Osteocyte (in vitro differentiated cells): ENCODE measurements around the gene KIF17. TPM values are rescaled to one million over a fixed set of nuclear protein-coding genes. Genes with fewer than 3 reads are reported as not detected.

Experiments
- DNase-seq: peaks from one replicate; pipeline ENCODE4 v3.0.0; 2021; ENCODE audit warnings: mixed read lengths; ENCODE audit not compliant: unreplicated experiment; ENCODE audit errors: extremely low spot score
- H3K27ac Mint-ChIP-seq: one replicate; pipeline ENCODE4 v1.8.0; 2021; ENCODE audit warnings: mild to moderate bottlenecking, mixed read lengths; ENCODE audit not compliant: unreplicated experiment
- H3K27me3 Mint-ChIP-seq: one replicate; pipeline ENCODE4 v1.8.0; 2021; ENCODE audit warnings: mixed read lengths; ENCODE audit not compliant: unreplicated experiment
- H3K36me3 Mint-ChIP-seq: one replicate; pipeline ENCODE4 v1.8.0; 2021; ENCODE audit warnings: mixed read lengths; ENCODE audit not compliant: unreplicated experiment
- H3K4me1 Mint-ChIP-seq: one replicate; pipeline ENCODE4 v1.8.0; 2021; ENCODE audit warnings: mixed read lengths; ENCODE audit not compliant: unreplicated experiment
- H3K4me3 Mint-ChIP-seq: one replicate; pipeline ENCODE4 v1.8.0; 2021; ENCODE audit warnings: mild to moderate bottlenecking, moderate library complexity, mixed read lengths; ENCODE audit not compliant: unreplicated experiment
- H3K9me3 Mint-ChIP-seq: one replicate; pipeline ENCODE4 v1.8.0; 2021; ENCODE audit warnings: mixed read lengths; ENCODE audit not compliant: unreplicated experiment
- CTCF ChIP-seq: fragments of 200-600 bp; sonication (generic); IDR thresholded peaks from 2 replicates; pipeline ENCODE4 v1.5.0; 2021; ENCODE audit warnings: antibody characterized with exemption, mild to moderate bottlenecking, moderate library complexity
- total RNA-seq: library from RNA; stranded (reverse); gene quantifications from 2 replicates; pipeline ENCODE4 v1.2.1, GENCODE V29; 2021

KIF17 gene
- total RNA-seq, 1 donor from 2014 or later = 0.11 TPM

- no peaks in the 10 kb centered on the region for H3K4me1 Mint-ChIP-seq
- no peak overlapping the region for H3K4me3 Mint-ChIP-seq
- no peak for DNase-seq
- peaks cover 2% of the 10 kb centered on the region for H3K36me3 Mint-ChIP-seq
- H3K27ac Mint-ChIP-seq = no peak overlapping the region
- no peaks in the 10 kb centered on the region for H3K9me3 Mint-ChIP-seq
- H3K27me3 Mint-ChIP-seq = peaks cover 2% of the 10 kb centered on the region
- no peak for TF ChIP-seq CTCF
These were observed 7.9 kb downstream of the KIF17 start for GRCh38 chr1:20709868-20710267.

GRCh38 chr1:20708891-20709290 lies 8.9 kb downstream of the KIF17 start:
- H3K4me1 Mint-ChIP-seq = no peaks in the 10 kb centered on the region
- no peak for TF ChIP-seq CTCF

GRCh38 chr1:20708057-20708456 lies 9.8 kb downstream of the KIF17 start:
- Mint-ChIP-seq H3K4me1 (no peaks in the 10 kb centered on the region), H3K27ac (no peak overlapping the region), H3K9me3 (no peaks in the 10 kb centered on the region), H3K27me3 (peaks cover 2% of the 10 kb centered on the region), H3K36me3 (peaks cover 2% of the 10 kb centered on the region), H3K4me3 (no peak overlapping the region)
- no peak for DNase-seq
- TF ChIP-seq CTCF = no peak

More at GRCh38 chr1:20708891-20709290, 8.9 kb downstream of the KIF17 start:
- DNase-seq = no peak
- no peak overlapping the region for H3K4me3 Mint-ChIP-seq
- peaks cover 2% of the 10 kb centered on the region for H3K36me3 Mint-ChIP-seq
- peaks cover 2% of the 10 kb centered on the region for H3K27me3 Mint-ChIP-seq
- no peaks in the 10 kb centered on the region for H3K9me3 Mint-ChIP-seq
- H3K27ac Mint-ChIP-seq = no peak overlapping the region

- Mint-ChIP-seq H3K4me3 (no peak overlapping the region), H3K9me3 (no peaks in the 10 kb centered on the region), H3K27ac (no peak overlapping the region), H3K4me1 (no peaks in the 10 kb centered on the region), H3K27me3 (peaks cover 2% of the 10 kb centered on the region), H3K36me3 (peaks cover 2% of the 10 kb centered on the region)
- TF ChIP-seq CTCF = no peak
- DNase-seq = no peak
These were observed 11.0 kb downstream of the KIF17 start for GRCh38 chr1:20706841-20707240.

GRCh38 chr1:20705203-20705755 lies 12.5 kb downstream of the KIF17 start:
- Mint-ChIP-seq H3K4me1 (no peaks in the 10 kb centered on the region), H3K27me3 (no peaks in the 10 kb centered on the region), H3K9me3 (no peaks in the 10 kb centered on the region), H3K36me3 (peaks cover 2% of the 10 kb centered on the region), H3K4me3 (no peak overlapping the region), H3K27ac (no peak overlapping the region)
- DNase-seq = no peak
- TF ChIP-seq CTCF = no peak
